ENCODE results near the gene CFAP77. TPM values are rescaled to one million over a fixed set of nuclear protein-coding genes. Genes with fewer than 3 reads are reported as not detected.
A peak's percentile ranks its signal among the peaks of the same experiment; 100 is the strongest.

The CFAP77 gene
- total and polyA plus RNA-seq, 2 of the 13 experiments (the other 11 are each of a cell fraction or from before 2014, with no cell fraction given), result not detected

DNA sequence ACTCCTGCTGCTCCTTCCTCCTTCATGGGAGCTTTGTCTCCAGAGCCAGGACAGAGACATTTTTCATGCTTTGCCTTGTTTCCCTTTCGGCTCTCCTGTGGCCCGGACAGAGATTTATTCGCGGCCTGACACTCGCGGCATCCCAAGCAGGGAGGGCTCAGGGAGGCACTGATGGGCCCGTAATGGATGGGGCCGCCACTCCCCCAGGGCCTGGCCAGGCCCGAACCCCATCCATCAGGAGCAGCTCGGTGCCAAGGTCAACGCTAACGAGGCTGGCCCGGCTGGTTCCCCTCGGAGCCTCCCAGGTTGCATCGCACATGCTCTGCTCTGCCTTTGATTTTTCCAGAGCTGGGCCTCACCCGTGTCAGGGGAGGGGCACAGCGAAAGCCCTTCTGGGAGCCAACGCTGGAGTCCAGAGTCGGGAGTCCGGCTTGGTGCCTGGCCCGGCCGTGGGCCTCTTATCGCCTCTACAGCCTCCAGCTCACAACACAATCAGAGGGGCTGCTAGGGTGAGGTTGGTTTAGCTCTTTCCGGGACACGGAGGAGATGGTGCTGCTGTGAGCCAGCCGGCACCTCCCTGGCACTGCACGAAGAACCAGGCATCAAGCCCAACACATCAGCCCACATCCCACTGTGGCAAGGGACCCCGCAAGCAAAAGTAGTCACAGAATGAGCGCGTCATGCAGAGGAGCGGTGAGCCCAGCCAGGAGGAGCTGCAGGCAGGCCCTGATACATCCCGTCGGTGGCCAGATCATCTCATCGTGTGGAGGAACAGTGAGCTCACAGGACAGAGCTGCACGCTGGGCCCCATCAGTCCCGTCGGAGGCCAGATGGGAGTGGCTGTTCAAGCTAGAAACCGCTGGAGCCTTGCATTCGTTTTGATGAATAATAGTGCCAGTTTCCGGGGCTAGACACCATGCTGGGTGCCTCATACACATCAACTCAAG is 100.2 kb downstream of the CFAP77 start:
- FAIRE-seq (no peak), DNase-seq (ENCODE audit: low spot score) (no peak), ATAC-seq (no peak; the same call in 2 of the 3 replicates)
- Histone ChIP-seq H2AFZ (ENCODE audit: low read length) (no peak overlapping the region), H3K4me3 (replicated peaks in 1 of 3; ENCODE audit: insufficient read depth in 1 of 3, low read depth in 2 of 3, low read length in 3 of 3) (no peak overlapping the region), H3K79me2 (ENCODE audit: insufficient read depth, low read length) (no peaks in the 10 kb centered on the region), H3K4me2 (ENCODE audit: low read depth, low read length) (no peak overlapping the region), H3K9ac (ENCODE audit: insufficient read depth, low read depth, low read length) (no peak overlapping the region), H3K36me3 (replicated peaks in 1 of 2; ENCODE audit: control insufficient read depth in 1 of 2, insufficient read depth in 2 of 2, low read length in 2 of 2) (no peaks in the 10 kb centered on the region), H3K9me3 (ENCODE audit: low read length) (no peaks in the 10 kb centered on the region), H3K27ac (ENCODE audit: extremely low read length, insufficient read depth, low read length) (no peak overlapping the region), H3K4me1 (ENCODE audit: insufficient read depth, low read length) (no peaks in the 10 kb centered on the region), H3K27me3 (ENCODE audit: control insufficient read depth in 1 of 2, insufficient read depth in 2 of 2, low read length in 2 of 2) (peaks cover 8 to 70% of the 10 kb centered on the region in 2 experiments; a peak in 4 of 5 replicates), H4K20me1 (ENCODE audit: insufficient read depth, low read length) (0 out of 2 replicates have a peak, but pooled peaks cover 5% of the 10 kb centered on the region)
- TF ChIP-seq ZNF616 (CRISPR knock-in tag; IDR thresholded peaks at IDR 0.05; ENCODE audit: low read depth) (no peak), ZNF282 (IDR thresholded peaks at IDR 0.05; ENCODE audit: partially characterized antibody) (no peak)
- WGBS (ENCODE audit: low lambda C conversion rate), result 52% methylated on average over 12 of the region's 40 CpGs
- no TSS peak for BruUV-seq (replicated peaks)
- POLR2A ChIA-PET, result no interaction called here
- CTCF ChIA-PET (ENCODE audit: low intra/inter-chr PET ratio, low total read pairs), result interaction anchor here (0.7 kb wide), 1 partner anchor 61 kb away, joined by 3 read pairs; no protein-coding TSS in a partner anchor
- in situ Hi-C loops (cut with HindIII; ENCODE audit: extremely low pct_ligation_motif_present, low pct_unique_long_range_greater_than_20kb), result loop anchor here (5.0 to 10.0 kb wide), 2 partner anchors 67 to 95 kb away; partner anchors contain the start of gene CFAP77
- intact Hi-C loops (cut with micrococcal nuclease; ENCODE audit: unreplicated experiment), result loop anchor here (10.0 kb wide), 1 partner anchor 95 kb away; the partner anchor contains the start of gene CFAP77

DNA sequence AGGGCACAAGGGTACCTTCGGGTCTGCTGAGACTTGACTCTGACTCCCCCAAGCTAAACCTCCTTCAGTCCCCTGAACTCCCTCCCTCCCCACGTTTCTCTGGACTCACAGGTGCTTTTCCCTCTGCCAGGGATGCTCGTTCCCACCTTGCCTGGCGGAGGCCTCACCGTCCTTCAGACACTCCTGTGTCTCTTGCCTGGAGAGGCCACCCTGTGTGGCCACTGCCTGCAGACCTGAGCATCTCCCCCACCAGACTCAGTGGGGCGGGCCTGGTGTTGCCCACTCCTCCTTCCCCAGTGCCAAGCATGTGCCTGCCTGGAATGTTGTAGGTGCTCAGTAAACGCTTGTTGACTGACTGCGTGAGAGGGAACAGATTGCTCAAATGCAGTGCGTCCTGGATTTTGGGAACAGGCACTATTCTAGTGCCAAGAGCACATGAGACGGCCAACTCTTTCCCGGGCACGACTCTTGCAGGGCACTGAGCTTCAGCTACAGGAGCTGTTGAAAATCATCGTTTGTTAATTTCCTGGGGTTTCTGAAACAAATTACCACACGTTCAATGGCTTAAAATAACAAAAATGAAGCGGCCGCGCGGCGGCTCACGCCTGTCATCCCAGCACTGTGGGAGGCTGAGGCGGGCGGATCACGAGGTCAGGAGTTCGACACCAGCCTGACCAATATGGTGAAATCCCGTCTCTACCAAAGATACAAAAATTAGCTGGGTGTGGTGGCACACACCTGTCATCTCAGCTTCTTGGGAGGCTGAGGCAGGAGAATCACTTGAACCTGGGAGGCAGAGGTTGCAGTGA is 101.4 kb downstream of the CFAP77 start:
- intact Hi-C loops (cut with micrococcal nuclease; ENCODE audit: unreplicated experiment), result no loop called here
- no peak for TF ChIP-seq POLR2AphosphoS2 (IDR thresholded peaks at IDR 0.05; ENCODE audit: low read depth, low read length)
- TF ChIP-seq ISX (CRISPR knock-in tag; conservative IDR thresholded peaks at IDR 0.05), result no peak
- TF ChIP-seq, protein P1, sequence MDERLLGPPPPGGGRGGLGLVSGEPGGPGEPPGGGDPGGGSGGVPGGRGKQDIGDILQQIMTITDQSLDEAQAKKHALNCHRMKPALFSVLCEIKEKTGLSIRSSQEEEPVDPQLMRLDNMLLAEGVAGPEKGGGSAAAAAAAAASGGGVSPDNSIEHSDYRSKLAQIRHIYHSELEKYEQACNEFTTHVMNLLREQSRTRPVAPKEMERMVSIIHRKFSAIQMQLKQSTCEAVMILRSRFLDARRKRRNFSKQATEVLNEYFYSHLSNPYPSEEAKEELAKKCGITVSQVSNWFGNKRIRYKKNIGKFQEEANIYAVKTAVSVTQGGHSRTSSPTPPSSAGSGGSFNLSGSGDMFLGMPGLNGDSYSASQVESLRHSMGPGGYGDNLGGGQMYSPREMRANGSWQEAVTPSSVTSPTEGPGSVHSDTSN (CRISPR knock-in tag; IDR thresholded peaks at IDR 0.05), result no peak
- TF ChIP-seq RORA (CRISPR knock-in tag; IDR thresholded peaks at IDR 0.05), result no peak
- 0 out of 2 replicates have a peak, but pooled peaks have one; percentile 52 for TF ChIP-seq ZNF3 (CRISPR knock-in tag; IDR thresholded peaks at IDR 0.05)
- Histone ChIP-seq H3K27ac (ENCODE audit: extremely low read length, insufficient read depth, low read length) (no peak overlapping the region), H3K9me3 (ENCODE audit: low read length) (no peaks in the 10 kb centered on the region), H4K20me1 (ENCODE audit: insufficient read depth, low read length) (0 out of 2 replicates have a peak, but pooled peaks cover 5% of the 10 kb centered on the region), H3K9ac (ENCODE audit: insufficient read depth, low read depth, low read length) (no peak overlapping the region), H3K4me3 (replicated peaks in 1 of 3; ENCODE audit: insufficient read depth in 1 of 3, low read depth in 2 of 3, low read length in 3 of 3) (no peak overlapping the region), H2AFZ (ENCODE audit: low read length) (no peak overlapping the region), H3K36me3 (replicated peaks in 1 of 2; ENCODE audit: control insufficient read depth in 1 of 2, insufficient read depth in 2 of 2, low read length in 2 of 2) (no peaks in the 10 kb centered on the region), H3K27me3 (ENCODE audit: control insufficient read depth in 1 of 2, insufficient read depth in 2 of 2, low read length in 2 of 2) (peaks cover 8 to 68% of the 10 kb centered on the region in 2 experiments; a peak in 4 of 5 replicates), H3K4me2 (ENCODE audit: low read depth, low read length) (no peak overlapping the region), H3K79me2 (ENCODE audit: insufficient read depth, low read length) (no peaks in the 10 kb centered on the region), H3K4me1 (ENCODE audit: insufficient read depth, low read length) (no peaks in the 10 kb centered on the region)
- 53% methylated on average over 23 of the region's 25 CpGs for WGBS (ENCODE audit: low lambda C conversion rate)
- in situ Hi-C loops (cut with HindIII; ENCODE audit: extremely low pct_ligation_motif_present, low pct_unique_long_range_greater_than_20kb), result no loop called here
- BruUV-seq (replicated peaks), result no TSS peak
- POLR2A ChIA-PET, result no interaction called here
- FAIRE-seq, result no peak
- no peak for ATAC-seq
- CTCF ChIA-PET (ENCODE audit: low intra/inter-chr PET ratio, low total read pairs), result interaction anchor here (0.7 kb wide), 1 partner anchor 60 kb away, joined by 3 read pairs; no protein-coding TSS in a partner anchor
- no peak for DNase-seq (ENCODE audit: low spot score)
